Measurements from ENCODE around the gene GRIK4.

Gene GRIK4

GRCh38 chr11:120520091-120520822 is 8.7 kb downstream of the GRIK4 start:
- no peaks in the 10 kb centered on the region for H3K9me3 ChIP-seq (ENCODE audit: control insufficient read depth, low read depth, low read length)
- H3K4me1 ChIP-seq (ENCODE audit: control insufficient read depth, low read depth, low read length) = peaks cover 18% of the 10 kb centered on the region
- H3K36me3 ChIP-seq (ENCODE audit: control insufficient read depth, low read depth, low read length) = no peaks in the 10 kb centered on the region
- no peak overlapping the region for H3K9ac ChIP-seq (ENCODE audit: low read length)
- H3K27me3 ChIP-seq (ENCODE audit: control insufficient read depth, insufficient read depth, low read length) = peaks cover 23% of the 10 kb centered on the region
- no peak overlapping the region for H3K4me3 ChIP-seq (ENCODE audit: low read length)
- no peak overlapping the region for H3K27ac ChIP-seq (ENCODE audit: low read length)

GRCh38 chr11:120521176-120521575 is 9.6 kb downstream of the GRIK4 start:
- H3K27ac ChIP-seq (ENCODE audit: low read length) = no peak overlapping the region
- H3K9me3 ChIP-seq (ENCODE audit: control insufficient read depth, low read depth, low read length) = no peaks in the 10 kb centered on the region
- H3K9ac ChIP-seq (ENCODE audit: low read length) = no peak overlapping the region
- H3K36me3 ChIP-seq (ENCODE audit: control insufficient read depth, low read depth, low read length) = no peaks in the 10 kb centered on the region
- H3K27me3 ChIP-seq (ENCODE audit: control insufficient read depth, insufficient read depth, low read length) = peaks cover 15% of the 10 kb centered on the region
- no peak overlapping the region for H3K4me3 ChIP-seq (ENCODE audit: low read length)
- peaks cover 18% of the 10 kb centered on the region for H3K4me1 ChIP-seq (ENCODE audit: control insufficient read depth, low read depth, low read length)

DNA sequence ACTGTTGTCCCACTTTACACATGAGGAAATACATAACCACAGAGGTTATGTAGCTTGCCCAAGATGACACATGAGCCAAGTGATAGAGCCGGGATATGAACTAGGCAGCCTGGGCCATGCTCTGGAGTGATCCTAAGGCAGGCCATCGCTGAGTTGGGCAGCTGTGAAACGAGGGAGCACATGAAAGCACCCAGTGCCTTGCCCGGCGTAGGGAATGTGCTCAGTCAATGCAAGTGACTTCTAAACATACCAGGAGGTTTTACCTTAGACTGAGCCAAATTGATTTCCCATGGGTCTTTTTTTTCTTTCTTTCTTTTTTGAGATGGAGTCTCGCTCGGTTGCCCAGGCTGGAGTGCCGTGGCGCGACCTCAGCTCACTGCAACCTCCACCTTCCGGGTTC is 10.5 kb downstream of the GRIK4 start:
- Histone ChIP-seq H3K9me3 (ENCODE audit: control insufficient read depth, low read depth, low read length) (no peaks in the 10 kb centered on the region), H3K4me3 (ENCODE audit: low read length) (no peak overlapping the region), H3K4me1 (ENCODE audit: control insufficient read depth, low read depth, low read length) (peaks cover 18% of the 10 kb centered on the region), H3K27ac (ENCODE audit: low read length) (no peak overlapping the region), H3K27me3 (ENCODE audit: control insufficient read depth, insufficient read depth, low read length) (peaks cover 9% of the 10 kb centered on the region), H3K9ac (ENCODE audit: low read length) (no peak overlapping the region), H3K36me3 (ENCODE audit: control insufficient read depth, low read depth, low read length) (no peaks in the 10 kb centered on the region)

- Histone ChIP-seq H3K27ac (ENCODE audit: low read length) (no peak overlapping the region), H3K27me3 (ENCODE audit: control insufficient read depth, insufficient read depth, low read length) (peaks cover 6% of the 10 kb centered on the region), H3K9ac (ENCODE audit: low read length) (no peak overlapping the region), H3K36me3 (ENCODE audit: control insufficient read depth, low read depth, low read length) (no peaks in the 10 kb centered on the region), H3K4me1 (ENCODE audit: control insufficient read depth, low read depth, low read length) (peaks cover 17% of the 10 kb centered on the region), H3K4me3 (ENCODE audit: low read length) (no peak overlapping the region), H3K9me3 (ENCODE audit: control insufficient read depth, low read depth, low read length) (no peaks in the 10 kb centered on the region)
Observed at GRCh38 chr11:120522736-120523135, 11.2 kb downstream of the GRIK4 start.

DNA sequence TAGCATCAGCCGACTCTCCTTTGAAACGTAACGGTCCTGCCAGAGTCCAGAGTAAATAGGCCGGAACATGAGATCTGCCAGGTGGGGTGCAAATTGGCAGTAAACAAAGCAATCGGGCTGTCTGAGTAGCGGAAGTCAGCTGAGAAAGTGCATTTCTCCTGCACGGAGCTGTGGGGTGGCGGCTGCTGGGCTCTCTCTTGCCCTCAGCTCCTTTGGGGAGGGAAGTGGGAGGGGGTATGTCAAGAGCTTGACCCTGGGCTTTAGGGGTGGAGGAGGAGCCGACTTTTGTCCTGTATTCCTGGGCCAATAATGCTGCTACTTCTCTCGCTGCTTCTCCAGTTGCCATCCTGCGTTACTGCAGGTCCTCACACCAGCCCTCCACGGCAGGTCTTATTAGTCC is 11.6 kb downstream of the GRIK4 start:
- peaks cover 2% of the 10 kb centered on the region for H3K27me3 ChIP-seq (ENCODE audit: control insufficient read depth, insufficient read depth, low read length)
- no peak overlapping the region for H3K27ac ChIP-seq (ENCODE audit: low read length)
- no peak overlapping the region for H3K9ac ChIP-seq (ENCODE audit: low read length)

DNA sequence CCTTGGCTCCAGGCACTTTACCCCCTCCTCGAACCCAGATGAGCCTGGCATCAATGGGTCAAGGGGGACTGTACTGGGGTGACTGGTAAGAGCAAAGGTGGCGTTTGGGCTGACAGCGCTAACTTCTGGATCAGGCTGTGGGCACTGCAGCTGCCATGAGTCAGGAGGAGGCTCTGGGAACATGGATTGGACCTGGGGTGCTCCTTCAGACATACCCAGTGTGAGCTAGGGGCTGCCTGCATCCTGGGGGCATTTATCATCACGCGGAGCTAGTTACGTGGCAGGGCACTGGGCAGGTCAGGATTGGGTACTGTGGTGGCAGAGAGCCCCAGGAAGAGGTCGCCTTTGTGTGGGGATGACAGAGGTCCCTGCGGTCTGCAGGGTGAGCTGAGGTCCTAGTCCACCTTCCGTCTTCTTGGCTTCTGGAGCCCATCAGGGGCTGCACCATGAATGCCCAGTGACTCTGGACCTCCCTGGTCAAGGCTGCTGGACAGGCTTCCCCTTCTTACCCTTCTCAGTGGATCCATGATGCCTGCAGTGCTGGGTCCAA is 13.1 kb downstream of the GRIK4 start:
- Histone ChIP-seq H3K9ac (ENCODE audit: low read length) (no peak overlapping the region), H3K27ac (ENCODE audit: low read length) (no peak overlapping the region), H3K36me3 (ENCODE audit: control insufficient read depth, low read depth, low read length) (no peaks in the 10 kb centered on the region), H3K4me1 (ENCODE audit: control insufficient read depth, low read depth, low read length) (peaks cover 15% of the 10 kb centered on the region), H3K4me3 (ENCODE audit: low read length) (no peak overlapping the region), H3K9me3 (ENCODE audit: control insufficient read depth, low read depth, low read length) (no peaks in the 10 kb centered on the region), H3K27me3 (ENCODE audit: control insufficient read depth, insufficient read depth, low read length) (no peaks in the 10 kb centered on the region)

More for the DNA sequence above, 11.6 kb downstream of the GRIK4 start:
- Histone ChIP-seq H3K4me1 (ENCODE audit: control insufficient read depth, low read depth, low read length) (peaks cover 15% of the 10 kb centered on the region), H3K4me3 (ENCODE audit: low read length) (no peak overlapping the region), H3K36me3 (ENCODE audit: control insufficient read depth, low read depth, low read length) (no peaks in the 10 kb centered on the region), H3K9me3 (ENCODE audit: control insufficient read depth, low read depth, low read length) (no peaks in the 10 kb centered on the region)

DNA sequence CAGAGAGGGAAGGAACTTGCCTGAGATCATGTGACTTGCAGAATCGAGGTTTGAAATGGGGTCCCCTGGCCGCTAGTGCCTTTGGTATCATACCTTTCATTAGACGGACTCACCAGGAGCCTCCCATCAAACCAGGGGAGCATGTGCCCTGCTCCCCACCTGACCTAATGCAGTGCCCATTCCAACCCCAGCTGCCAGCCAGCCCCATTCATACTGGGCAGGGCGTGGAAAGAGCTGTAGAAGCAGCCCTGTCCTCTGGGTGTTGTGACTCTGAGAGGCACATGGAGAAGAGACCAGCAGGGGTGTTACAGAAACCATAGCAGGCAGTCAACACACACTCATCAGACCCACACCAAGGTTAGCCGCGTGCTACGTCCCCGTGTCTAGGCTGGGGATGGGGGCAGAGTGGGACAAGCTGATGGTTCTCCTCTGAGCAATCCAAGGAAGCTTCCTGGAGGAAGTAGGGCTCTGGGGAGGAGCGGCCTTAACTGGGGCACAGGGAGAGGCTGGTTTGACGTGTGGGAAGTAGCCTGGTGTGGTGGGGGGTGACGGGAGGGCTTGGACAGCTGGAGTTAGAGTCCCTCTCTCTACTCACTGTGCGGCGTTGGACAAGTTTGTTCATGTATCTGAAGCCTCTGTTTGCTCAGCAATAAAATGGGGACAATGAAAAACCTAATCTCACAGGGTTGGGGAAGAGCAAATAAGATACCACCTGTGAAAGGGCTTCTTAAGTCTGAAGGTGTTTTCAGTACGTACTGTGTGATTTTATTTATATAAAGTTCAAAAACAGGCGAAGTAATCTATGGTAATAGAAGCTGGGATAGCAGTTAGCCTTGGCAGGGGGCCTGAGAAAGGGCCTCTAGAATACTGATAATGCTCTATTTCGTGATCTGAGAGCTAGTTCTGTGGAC is 14.0 kb downstream of the GRIK4 start:
- Histone ChIP-seq H3K27ac (ENCODE audit: low read length) (no peak overlapping the region), H3K4me3 (ENCODE audit: low read length) (no peak overlapping the region), H3K9ac (ENCODE audit: low read length) (no peak overlapping the region)

GRCh38 chr11:120526241-120526640 is 14.7 kb downstream of the GRIK4 start:
- no peak overlapping the region for H3K9ac ChIP-seq (ENCODE audit: low read length)
- no peak overlapping the region for H3K4me3 ChIP-seq (ENCODE audit: low read length)
- H3K4me1 ChIP-seq (ENCODE audit: control insufficient read depth, low read depth, low read length) = peaks cover 15% of the 10 kb centered on the region
- H3K27me3 ChIP-seq (ENCODE audit: control insufficient read depth, insufficient read depth, low read length) = no peaks in the 10 kb centered on the region
- no peak overlapping the region for H3K27ac ChIP-seq (ENCODE audit: low read length)
- H3K36me3 ChIP-seq (ENCODE audit: control insufficient read depth, low read depth, low read length) = no peaks in the 10 kb centered on the region
- H3K9me3 ChIP-seq (ENCODE audit: control insufficient read depth, low read depth, low read length) = no peaks in the 10 kb centered on the region

More for the DNA sequence above, 14.0 kb downstream of the GRIK4 start:
- no peaks in the 10 kb centered on the region for H3K27me3 ChIP-seq (ENCODE audit: control insufficient read depth, insufficient read depth, low read length)
- no peaks in the 10 kb centered on the region for H3K36me3 ChIP-seq (ENCODE audit: control insufficient read depth, low read depth, low read length)
- H3K4me1 ChIP-seq (ENCODE audit: control insufficient read depth, low read depth, low read length) = peaks cover 15% of the 10 kb centered on the region
- H3K9me3 ChIP-seq (ENCODE audit: control insufficient read depth, low read depth, low read length) = no peaks in the 10 kb centered on the region

DNA sequence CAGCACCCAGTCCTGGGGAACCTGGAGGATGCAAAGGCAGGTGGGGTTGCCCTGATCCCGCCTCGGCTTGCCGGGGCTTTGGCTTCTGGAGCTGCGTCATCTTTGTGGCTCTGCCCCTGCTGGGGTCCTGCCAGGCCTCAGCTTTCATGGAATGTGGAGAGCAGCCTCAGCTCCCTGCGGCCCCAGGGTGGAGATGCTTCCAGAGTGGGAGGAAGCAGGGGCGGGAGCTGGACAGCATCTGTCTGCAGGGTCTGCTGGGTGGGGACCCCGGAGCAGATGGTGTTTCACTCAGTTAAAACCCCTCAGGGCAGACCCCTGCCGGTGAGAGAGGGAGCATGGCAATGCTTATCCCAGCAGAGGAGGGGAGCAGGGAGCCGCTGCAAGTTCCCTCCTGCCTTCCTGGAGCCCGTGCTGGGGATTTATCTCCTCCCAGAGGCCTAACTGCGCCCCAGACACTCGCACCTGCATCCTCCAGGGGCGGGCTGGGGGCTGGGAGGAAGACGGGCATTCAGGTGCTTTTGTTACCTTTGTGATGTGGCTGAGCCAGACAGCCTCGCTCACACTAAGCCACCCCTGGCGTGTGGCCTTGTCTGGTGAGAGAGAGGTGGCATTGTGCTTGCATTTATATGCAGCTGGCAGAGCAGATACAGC is 15.7 kb downstream of the GRIK4 start:
- Histone ChIP-seq H3K27me3 (ENCODE audit: control insufficient read depth, insufficient read depth, low read length) (no peaks in the 10 kb centered on the region), H3K36me3 (ENCODE audit: control insufficient read depth, low read depth, low read length) (no peaks in the 10 kb centered on the region), H3K4me3 (ENCODE audit: low read length) (no peak overlapping the region), H3K4me1 (ENCODE audit: control insufficient read depth, low read depth, low read length) (peaks cover 15% of the 10 kb centered on the region), H3K27ac (ENCODE audit: low read length) (no peak overlapping the region), H3K9ac (ENCODE audit: low read length) (no peak overlapping the region), H3K9me3 (ENCODE audit: control insufficient read depth, low read depth, low read length) (no peaks in the 10 kb centered on the region)

DNA sequence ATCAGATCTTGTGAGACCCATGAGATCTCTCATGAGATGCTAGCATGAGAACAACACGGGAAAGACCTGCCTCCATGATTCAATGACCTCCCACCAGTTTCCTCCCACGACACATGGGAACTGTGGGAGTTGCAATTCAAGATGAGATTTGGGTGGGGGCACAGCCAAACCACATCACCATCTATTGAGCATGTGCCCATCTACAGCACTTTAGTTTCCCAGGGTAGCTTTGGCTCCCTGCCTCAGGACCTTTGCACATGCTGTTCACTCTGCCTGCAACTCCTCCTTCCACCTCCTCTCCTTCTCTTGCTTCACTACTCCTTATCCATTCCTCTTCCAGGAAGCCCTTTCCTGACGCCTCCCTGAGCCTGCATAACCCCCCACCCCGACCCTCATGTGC is 17.2 kb downstream of the GRIK4 start:
- Histone ChIP-seq H3K4me1 (ENCODE audit: control insufficient read depth, low read depth, low read length) (peaks cover 14% of the 10 kb centered on the region), H3K9ac (ENCODE audit: low read length) (no peak overlapping the region), H3K9me3 (ENCODE audit: control insufficient read depth, low read depth, low read length) (no peaks in the 10 kb centered on the region), H3K27ac (ENCODE audit: low read length) (no peak overlapping the region), H3K36me3 (ENCODE audit: control insufficient read depth, low read depth, low read length) (no peaks in the 10 kb centered on the region), H3K27me3 (ENCODE audit: control insufficient read depth, insufficient read depth, low read length) (no peaks in the 10 kb centered on the region), H3K4me3 (ENCODE audit: low read length) (no peak overlapping the region)

DNA sequence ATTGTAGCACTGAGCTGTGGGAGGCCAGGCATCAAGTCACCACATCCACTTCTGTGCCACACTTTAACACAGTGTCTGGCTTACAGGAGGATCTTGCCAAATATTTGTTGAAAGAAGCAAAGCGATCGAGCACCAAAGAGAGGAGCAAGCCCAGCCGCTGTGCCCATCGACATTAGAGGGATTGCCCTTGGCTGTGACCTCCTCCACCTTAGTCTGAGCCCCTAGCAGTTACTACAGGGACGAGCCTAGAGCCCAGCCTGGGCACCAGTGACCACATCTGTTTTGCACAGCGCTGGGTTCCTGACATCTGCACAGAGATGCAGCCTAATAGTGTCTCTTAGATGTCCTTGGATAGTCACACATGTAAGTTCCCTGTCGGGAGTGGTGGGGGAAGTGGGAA is 17.7 kb downstream of the GRIK4 start:
- Histone ChIP-seq H3K27ac (ENCODE audit: low read length) (no peak overlapping the region), H3K9ac (ENCODE audit: low read length) (no peak overlapping the region), H3K27me3 (ENCODE audit: control insufficient read depth, insufficient read depth, low read length) (no peaks in the 10 kb centered on the region), H3K4me3 (ENCODE audit: low read length) (no peak overlapping the region), H3K9me3 (ENCODE audit: control insufficient read depth, low read depth, low read length) (no peaks in the 10 kb centered on the region), H3K36me3 (ENCODE audit: control insufficient read depth, low read depth, low read length) (no peaks in the 10 kb centered on the region), H3K4me1 (ENCODE audit: control insufficient read depth, low read depth, low read length) (peaks cover 14% of the 10 kb centered on the region)
